ENCODE results near the gene PRKG2. TPM values are rescaled to one million over a fixed set of nuclear protein-coding genes. Genes with fewer than 3 reads are reported as not detected.

PRKG2 gene
- total and polyA plus RNA-seq, 2 donors (not counting 3 experiments of a cell fraction or from before 2014, with no cell fraction given) = not detected

DNA sequence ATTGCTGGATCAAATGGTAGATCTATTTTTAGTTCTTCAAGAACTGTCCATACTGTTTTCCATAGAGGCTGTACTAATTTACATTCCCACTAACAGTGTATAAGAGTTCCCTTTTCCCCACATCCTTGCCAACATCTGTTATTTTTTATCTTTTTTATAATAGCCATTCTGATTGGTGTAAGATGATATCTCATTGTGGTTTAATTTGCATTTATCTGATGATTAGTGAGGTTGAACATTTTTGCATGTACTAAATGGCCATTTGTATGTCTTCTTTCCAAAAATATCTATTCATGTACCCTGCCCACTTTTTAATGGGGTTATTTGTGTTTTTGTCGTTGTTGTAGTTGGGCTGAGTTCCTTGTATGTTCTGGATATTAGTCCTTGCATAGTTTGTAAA lies 35.4 kb upstream of the PRKG2 start:
- Histone ChIP-seq H3K36me3 (ENCODE audit: control insufficient read depth in 2 of 2, extremely low read depth in 1 of 2, insufficient read depth in 2 of 2, low read length in 2 of 2) (no peaks in the 10 kb centered on the region), H3K4me3 (replicated peaks in 1 of 3; ENCODE audit: insufficient read depth in 1 of 3, low read depth in 1 of 3, low read length in 3 of 3) (no peak overlapping the region), H2AFZ (ENCODE audit: low read depth, low read length) (no peak overlapping the region), H3K9ac (replicated peaks; ENCODE audit: extremely low read depth, insufficient read depth, low read length) (no peak overlapping the region), H3K4me1 (ENCODE audit: control insufficient read depth, extremely low read depth, insufficient read depth, low read length) (no peaks in the 10 kb centered on the region), H3K9me1 (replicated peaks; ENCODE audit: control insufficient read depth, extremely low read depth, insufficient read depth, low read length) (no peaks in the 10 kb centered on the region), H3K79me2 (ENCODE audit: control insufficient read depth, insufficient read depth, low read length) (no peaks in the 10 kb centered on the region), H3K9me3 (replicated peaks; ENCODE audit: control insufficient read depth, insufficient read depth, low read length) (no peaks in the 10 kb centered on the region), H4K20me1 (replicated peaks; ENCODE audit: control insufficient read depth, extremely low read depth, insufficient read depth, low read length) (no peaks in the 10 kb centered on the region), H3K4me2 (ENCODE audit: insufficient read depth, low read length) (no peak overlapping the region), H3K27me3 (ENCODE audit: control insufficient read depth in 2 of 2, insufficient read depth in 2 of 2, low read length in 2 of 2) (no peaks in the 10 kb centered on the region), H3K27ac (ENCODE audit: insufficient read depth, low read depth, low read length) (no peak overlapping the region)
- ChIA-PET POLR2A (no interaction called here), CTCF (no interaction called here)
- no peak for TF ChIP-seq MYC (IDR thresholded peaks at IDR 0.05; ENCODE audit: low read depth, low read length)
- TF ChIP-seq POLR2AphosphoS5 (IDR thresholded peaks at IDR 0.05; ENCODE audit: insufficient read depth, low read depth, low read length) = no peak
- TF ChIP-seq POLR2A (IDR thresholded peaks at IDR 0.05; ENCODE audit: low read depth, low read length) = no peak
- no peak for TF ChIP-seq EZH2 (IDR thresholded peaks at IDR 0.05; ENCODE audit: borderline replicate concordance, low read depth, low read length, severe bottlenecking)
- no peak for TF ChIP-seq FOS (IDR thresholded peaks at IDR 0.05; ENCODE audit: borderline replicate concordance, insufficient read depth, low read length)
- TF ChIP-seq JUN (IDR thresholded peaks at IDR 0.05; ENCODE audit: borderline replicate concordance, insufficient read depth, insufficient read length, low read depth) = no peak
- TF ChIP-seq, protein P1, sequence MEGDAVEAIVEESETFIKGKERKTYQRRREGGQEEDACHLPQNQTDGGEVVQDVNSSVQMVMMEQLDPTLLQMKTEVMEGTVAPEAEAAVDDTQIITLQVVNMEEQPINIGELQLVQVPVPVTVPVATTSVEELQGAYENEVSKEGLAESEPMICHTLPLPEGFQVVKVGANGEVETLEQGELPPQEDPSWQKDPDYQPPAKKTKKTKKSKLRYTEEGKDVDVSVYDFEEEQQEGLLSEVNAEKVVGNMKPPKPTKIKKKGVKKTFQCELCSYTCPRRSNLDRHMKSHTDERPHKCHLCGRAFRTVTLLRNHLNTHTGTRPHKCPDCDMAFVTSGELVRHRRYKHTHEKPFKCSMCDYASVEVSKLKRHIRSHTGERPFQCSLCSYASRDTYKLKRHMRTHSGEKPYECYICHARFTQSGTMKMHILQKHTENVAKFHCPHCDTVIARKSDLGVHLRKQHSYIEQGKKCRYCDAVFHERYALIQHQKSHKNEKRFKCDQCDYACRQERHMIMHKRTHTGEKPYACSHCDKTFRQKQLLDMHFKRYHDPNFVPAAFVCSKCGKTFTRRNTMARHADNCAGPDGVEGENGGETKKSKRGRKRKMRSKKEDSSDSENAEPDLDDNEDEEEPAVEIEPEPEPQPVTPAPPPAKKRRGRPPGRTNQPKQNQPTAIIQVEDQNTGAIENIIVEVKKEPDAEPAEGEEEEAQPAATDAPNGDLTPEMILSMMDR (IDR thresholded peaks at IDR 0.05; ENCODE audit: extremely low read depth in 1 of 2, insufficient read depth in 1 of 2, low read depth in 1 of 2, low read length in 2 of 2) = no peak
- no peak for TF ChIP-seq GATA2 (IDR thresholded peaks at IDR 0.05; ENCODE audit: insufficient read depth, insufficient read length, low read depth, low read length)
- TF ChIP-seq, protein P2, sequence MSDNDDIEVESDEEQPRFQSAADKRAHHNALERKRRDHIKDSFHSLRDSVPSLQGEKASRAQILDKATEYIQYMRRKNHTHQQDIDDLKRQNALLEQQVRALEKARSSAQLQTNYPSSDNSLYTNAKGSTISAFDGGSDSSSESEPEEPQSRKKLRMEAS (IDR thresholded peaks at IDR 0.05; ENCODE audit: insufficient read depth, insufficient read length) = no peak
- FAIRE-seq (no peak), DNase-seq (ENCODE audit: low read depth, low spot score) (no peak)
- intact Hi-C loops (cut with micrococcal nuclease) = no loop called here
- dilution Hi-C loops (cut with MboI; ENCODE audit: extremely low pct_ligation_motif_present, low sequenced_read_pairs) = no loop called here
- BruUV-seq (replicated peaks) = no TSS peak

Data from endothelial cell of umbilical vein (primary cell).